Measurements from ENCODE around the gene LPP. TPM values are rescaled to one million over a fixed set of nuclear protein-coding genes. Genes with fewer than 3 reads are reported as not detected.

The LPP gene
- total RNA-seq, 2 experiments from 2014 or later: 13.4 to 16.5 TPM

GRCh38 chr3:188455748-188456147, 301.8 kb downstream of the LPP start:
- ChIA-PET POLR2A (no interaction called here), CTCF (interaction anchor here (0.9 kb wide), 1 partner anchor 55 kb away, joined by 3 read pairs; no protein-coding TSS in a partner anchor)

DNA sequence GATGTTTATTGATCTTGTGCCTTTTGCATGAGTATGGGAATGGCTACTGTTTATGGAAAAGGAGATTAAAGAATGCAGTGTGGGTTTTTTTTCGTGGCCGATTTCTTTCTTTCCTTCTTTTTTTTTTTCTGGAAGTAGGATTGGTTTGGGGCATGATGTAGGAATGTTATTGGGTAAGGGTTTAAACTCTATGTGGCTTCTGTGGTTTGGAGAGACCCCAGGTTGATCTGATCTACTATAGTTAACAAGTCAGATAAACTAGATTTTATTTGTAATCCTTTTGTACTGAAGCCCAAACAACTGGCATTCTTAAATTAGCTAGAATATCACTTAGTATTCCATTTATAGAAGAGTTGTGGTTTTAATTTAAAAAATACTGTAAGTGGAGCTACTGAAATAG, 304.8 kb downstream of the LPP start:
- POLR2A ChIA-PET: no interaction called here
- CTCF ChIA-PET: interaction anchor here (0.7 kb wide), 1 partner anchor 358 kb away, joined by 3 read pairs; no protein-coding TSS in a partner anchor

GRCh38 chr3:188465311-188465710, 311.4 kb downstream of the LPP start:
- ChIA-PET POLR2A (no interaction called here), CTCF (no interaction called here)

GRCh38 chr3:188468196-188468595, 314.2 kb downstream of the LPP start:
- CTCF ChIA-PET: no interaction called here
- POLR2A ChIA-PET: no interaction called here

- CTCF ChIA-PET: no interaction called here
- POLR2A ChIA-PET: no interaction called here
These were observed 314.7 kb downstream of the LPP start for GRCh38 chr3:188468662-188469061.

DNA sequence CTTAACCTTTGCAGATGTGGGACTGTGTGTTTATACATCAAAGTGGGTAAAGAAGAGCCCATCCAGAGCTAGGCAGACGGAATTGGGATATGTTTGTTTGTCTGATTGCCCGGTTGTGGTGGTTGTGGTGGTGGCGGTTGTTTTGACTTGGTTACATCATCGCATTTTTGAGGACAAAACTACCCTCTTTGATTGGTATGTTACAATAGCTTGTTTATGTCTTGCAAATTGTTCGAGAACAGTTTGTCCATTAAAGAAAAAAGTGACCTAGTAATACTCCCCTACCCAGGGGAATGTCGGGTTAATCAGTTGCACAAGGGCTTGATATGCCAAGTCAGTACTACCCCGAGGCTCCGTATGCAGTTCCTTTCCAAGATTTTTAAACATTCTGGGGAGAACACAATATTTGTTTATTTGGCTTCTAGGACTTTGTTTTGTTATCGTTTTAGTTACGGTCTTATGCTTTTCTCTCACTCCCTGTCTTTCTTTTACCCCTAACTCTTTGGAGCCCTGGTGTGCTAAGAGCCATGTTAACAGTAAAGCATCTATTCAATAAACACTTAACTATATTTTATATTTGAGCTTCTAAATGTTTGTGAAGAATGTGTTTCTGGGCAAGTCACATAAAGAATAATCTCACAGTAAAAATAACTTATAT, 315.4 kb downstream of the LPP start:
- ChIA-PET CTCF (no interaction called here), POLR2A (no interaction called here)

GRCh38 chr3:188470508-188471130, 316.7 kb downstream of the LPP start:
- POLR2A ChIA-PET: no interaction called here
- CTCF ChIA-PET: no interaction called here

DNA sequence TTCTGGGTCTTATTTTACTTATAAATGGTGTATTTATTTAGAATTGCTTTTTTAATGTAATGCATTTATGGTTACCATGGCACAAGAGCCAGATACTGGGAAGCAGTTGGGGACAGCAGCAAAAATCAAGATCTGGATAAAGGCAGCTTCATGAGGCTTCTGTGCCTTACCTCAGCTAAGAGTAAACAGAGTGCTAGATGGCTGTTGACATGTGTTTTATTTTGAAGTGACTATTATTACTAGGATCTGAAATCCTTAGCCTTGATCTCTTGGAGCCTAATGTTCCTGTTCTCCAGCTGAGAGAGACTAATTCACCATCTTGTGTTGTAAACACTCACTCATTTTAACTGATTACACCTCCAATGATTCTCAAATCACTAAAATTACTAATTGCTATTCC, 317.8 kb downstream of the LPP start:
- CTCF ChIA-PET: no interaction called here
- POLR2A ChIA-PET: no interaction called here

- POLR2A ChIA-PET: no interaction called here
- CTCF ChIA-PET: no interaction called here
These were observed 318.4 kb downstream of the LPP start for GRCh38 chr3:188472336-188472735.

GRCh38 chr3:188473045-188473444, 319.1 kb downstream of the LPP start:
- ChIA-PET POLR2A (no interaction called here), CTCF (no interaction called here)

- ChIA-PET POLR2A (no interaction called here), CTCF (no interaction called here)
These were observed 319.8 kb downstream of the LPP start for GRCh38 chr3:188473591-188474288.

DNA sequence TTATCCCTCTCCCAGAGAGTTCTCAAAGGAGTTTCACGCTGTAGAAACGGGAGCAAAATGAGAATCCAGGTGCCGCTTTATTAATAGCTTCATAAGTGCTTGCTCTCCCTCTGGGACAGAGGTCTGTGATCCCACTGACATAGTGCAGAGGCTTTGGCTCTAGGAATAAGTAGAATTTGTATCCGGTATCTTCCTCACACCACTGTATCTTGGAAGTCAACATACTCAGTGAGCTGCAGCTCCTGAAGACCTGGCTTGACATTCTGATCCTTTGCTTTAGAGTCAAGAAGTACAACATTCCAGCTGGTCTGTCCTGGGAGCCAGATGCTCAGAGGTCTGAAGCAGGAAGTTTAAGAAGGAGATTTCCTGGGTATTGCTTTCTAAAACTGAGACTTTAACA, 323.0 kb downstream of the LPP start:
- CTCF ChIA-PET: interaction anchor here (1.3 kb wide), 1 partner anchor 16 kb away, joined by 3 read pairs; no protein-coding TSS in a partner anchor

DNA sequence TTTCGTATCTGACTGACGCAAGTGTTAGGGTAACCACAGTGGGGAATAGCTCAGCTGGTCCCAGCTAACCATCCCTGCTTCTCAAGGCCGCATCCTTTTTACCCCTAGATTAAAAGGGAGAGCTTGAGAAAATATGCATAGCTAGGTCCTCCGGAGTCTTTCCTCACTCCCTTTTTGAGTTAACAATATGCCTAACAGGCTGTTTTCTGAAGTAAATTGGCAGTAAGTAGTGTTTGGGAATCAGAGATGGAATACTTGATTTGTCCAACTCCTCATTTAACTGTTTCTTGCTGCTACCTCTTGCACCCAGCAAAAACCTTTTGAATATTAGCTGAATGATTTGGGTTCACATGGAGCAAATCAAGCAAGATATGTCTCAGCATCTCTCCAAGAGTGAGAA, 326.1 kb downstream of the LPP start:
- ChIA-PET CTCF (no interaction called here), POLR2A (no interaction called here)

More for the DNA sequence above, 323.0 kb downstream of the LPP start:
- POLR2A ChIA-PET: no interaction called here

- CTCF ChIA-PET: interaction anchor here (0.6 kb wide), 1 partner anchor 509 kb away, joined by 4 read pairs; no protein-coding TSS in a partner anchor
- POLR2A ChIA-PET: no interaction called here
These were observed 329.0 kb downstream of the LPP start for GRCh38 chr3:188482929-188483328.

GRCh38 chr3:188486126-188486525, 332.2 kb downstream of the LPP start:
- ChIA-PET CTCF (no interaction called here), POLR2A (no interaction called here)

- ChIA-PET CTCF (no interaction called here), POLR2A (no interaction called here)
These were observed 333.0 kb downstream of the LPP start for GRCh38 chr3:188486952-188487351.

GRCh38 chr3:188487652-188488051, 333.7 kb downstream of the LPP start:
- ChIA-PET POLR2A (no interaction called here), CTCF (no interaction called here)

DNA sequence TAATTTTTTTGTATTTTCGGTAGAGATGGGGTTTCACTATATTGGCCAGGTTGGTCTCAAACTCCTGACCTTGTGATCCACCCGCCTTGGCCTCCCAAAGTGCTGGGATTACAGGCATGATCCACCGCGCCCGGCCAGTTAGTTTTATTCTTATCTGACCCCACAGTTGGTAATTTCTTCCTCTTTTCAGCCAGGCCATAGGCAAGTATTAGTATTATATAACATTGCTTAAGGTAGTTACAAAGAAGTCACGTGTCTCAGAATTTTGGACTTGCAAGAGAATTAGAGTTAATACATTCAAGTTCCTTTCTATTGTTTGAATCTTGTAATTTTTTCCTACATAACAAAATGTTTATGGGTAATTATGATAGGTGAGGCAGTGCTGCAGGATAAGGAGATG, 334.8 kb downstream of the LPP start:
- ChIA-PET POLR2A (no interaction called here), CTCF (no interaction called here)

GRCh38 chr3:188489639-188490405, 335.9 kb downstream of the LPP start:
- ChIA-PET CTCF (no interaction called here), POLR2A (no interaction called here)

DNA sequence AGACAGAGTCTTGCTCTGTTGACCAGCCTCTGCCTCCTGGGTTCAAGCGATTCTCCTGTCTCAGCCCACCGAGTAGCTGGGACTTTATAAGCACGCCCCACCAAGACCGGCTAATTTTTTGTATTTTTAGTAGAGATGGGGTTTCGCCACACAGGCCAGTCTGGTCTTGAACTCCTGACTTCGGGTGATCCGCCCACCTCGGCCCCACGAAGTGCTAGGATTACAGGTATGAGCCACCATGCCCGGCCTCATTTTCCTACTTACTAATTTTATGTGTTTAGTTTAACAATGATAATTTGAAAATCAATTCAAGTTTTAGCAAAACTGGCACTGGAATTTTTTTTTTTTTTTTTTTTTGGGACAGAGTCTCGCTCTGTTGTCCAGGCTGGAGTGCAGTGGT, 336.5 kb downstream of the LPP start:
- ChIA-PET CTCF (no interaction called here), POLR2A (no interaction called here)

DNA sequence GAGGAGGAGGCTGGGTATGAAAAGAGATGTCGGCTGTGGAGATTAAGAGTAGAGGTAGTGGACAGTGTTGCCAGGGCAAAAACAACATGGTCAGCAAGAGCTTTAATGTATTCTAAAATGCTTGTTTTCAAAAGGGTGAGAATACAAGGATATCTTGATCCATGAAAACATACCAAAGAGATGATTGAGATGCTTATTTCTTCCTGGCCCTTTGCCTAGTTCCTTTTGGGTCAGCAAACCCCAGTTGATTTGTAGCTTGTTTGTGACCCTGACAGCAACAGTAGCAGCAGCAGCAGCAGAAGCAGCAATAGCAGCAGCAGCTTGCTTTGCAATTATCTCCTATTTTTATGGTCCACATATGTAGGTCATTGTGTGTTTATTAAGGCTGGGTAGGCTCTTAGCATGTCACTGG, 337.3 kb downstream of the LPP start:
- ChIA-PET POLR2A (no interaction called here), CTCF (no interaction called here)
